Activated CD8-positive, alpha-beta T cell treated with anti-CD3 and anti-CD28 coated beads for 36 hours (primary cell): ENCODE measurements around the gene SLC44A5. TPM values are rescaled to one million over a fixed set of nuclear protein-coding genes. Genes with fewer than 3 reads are reported as not detected.
"Not testable (repeated sequence)": the region's sequence is repeated elsewhere in the genome, so short reads cannot be mapped to it uniquely, and the experiment has no call there.

ENCODE experiments used
- ATAC-seq: fragments of 200-7000 bp; cut with Tn5 transposase; one replicate; pipeline ENCODE4 v1.10.0; 2021; ENCODE audit warnings: mild to moderate bottlenecking, moderate library complexity
- CTCF ChIA-PET: fragments of 350-600 bp; sonication (Branson Sonifier 250); formaldehyde crosslinking; loops from one replicate; lab custom pipeline; 2021; ENCODE audit warnings: antibody characterized with exemption; lab: Charles Lee
- POLR2A ChIA-PET: fragments of 350-600 bp; sonication (Branson Sonifier 250); formaldehyde crosslinking; loops from one replicate; lab custom pipeline; 2021; ENCODE audit warnings: antibody characterized with exemption; lab: Charles Lee
- DNase-seq: peaks from one replicate; pipeline ENCODE4 v3.0.0-alpha.2; 2020
- H3K27ac Mint-ChIP-seq: one replicate; pipeline ENCODE4 v1.8.0; 2021; ENCODE audit warnings: mild to moderate bottlenecking, mixed read lengths
- H3K27me3 Mint-ChIP-seq: one replicate; pipeline ENCODE4 v1.8.0; 2021; ENCODE audit warnings: mixed read lengths
- H3K36me3 Mint-ChIP-seq: one replicate; pipeline ENCODE4 v1.8.0; 2021; ENCODE audit warnings: low read depth, mixed read lengths
- H3K4me1 Mint-ChIP-seq: one replicate; pipeline ENCODE4 v1.8.0; 2021; ENCODE audit warnings: low read depth, mixed read lengths
- H3K4me3 Mint-ChIP-seq: one replicate; pipeline ENCODE4 v1.8.0; 2021; ENCODE audit warnings: mild to moderate bottlenecking, moderate library complexity, mixed read lengths
- H3K9me3 Mint-ChIP-seq: one replicate; pipeline ENCODE4 v1.8.0; 2021; ENCODE audit warnings: mixed read lengths
- intact Hi-C: fragments of 100-400 bp; cut with micrococcal nuclease; formaldehyde crosslinking; loops from one replicate; pipeline ENCODE4 v1.10.0; 2022
- total RNA-seq, 2 experiments: library from RNA; stranded (reverse); gene quantifications; one replicate each; pipeline ENCODE4 v1.2.3, GENCODE V29; 2021
- TF ChIP-seq, protein P1 (sequence below): fragments of 200-600 bp; IDR thresholded peaks from one replicate; pipeline ENCODE4 v1.8.0; 2022; ENCODE audit warnings: antibody characterized with exemption, mild to moderate bottlenecking

The SLC44A5 gene
- total RNA-seq, 2 experiments from 2014 or later, result 0.11 to 0.22 TPM

DNA sequence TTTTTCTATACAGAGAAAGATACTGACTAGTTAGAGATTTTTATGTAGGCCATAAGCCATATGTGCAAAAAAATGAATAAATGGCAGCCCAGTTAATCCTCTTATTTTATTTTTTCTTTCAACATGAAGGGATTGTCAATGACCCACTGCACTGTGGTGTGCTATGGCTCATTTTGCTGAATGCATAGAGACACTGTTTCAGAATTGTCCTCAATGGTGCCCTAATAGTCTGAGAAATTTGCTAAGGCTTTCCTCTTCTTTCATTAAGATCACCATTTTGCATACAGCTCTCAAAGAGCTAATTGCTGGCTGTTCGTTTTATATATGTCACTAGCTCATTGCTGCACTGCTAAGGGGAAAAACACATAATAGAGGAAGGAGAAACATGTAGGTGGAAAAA is 189.5 kb downstream of the SLC44A5 start:
- ChIA-PET CTCF (no interaction called here), POLR2A (no interaction called here)

GRCh38 chr1:75415187-75415586 is 195.7 kb downstream of the SLC44A5 start:
- intact Hi-C loops, result no loop called here
- H3K4me1 Mint-ChIP-seq, result no peaks in the 10 kb centered on the region
- ChIA-PET CTCF (no interaction called here), POLR2A (no interaction called here)
- TF ChIP-seq, protein P1, sequence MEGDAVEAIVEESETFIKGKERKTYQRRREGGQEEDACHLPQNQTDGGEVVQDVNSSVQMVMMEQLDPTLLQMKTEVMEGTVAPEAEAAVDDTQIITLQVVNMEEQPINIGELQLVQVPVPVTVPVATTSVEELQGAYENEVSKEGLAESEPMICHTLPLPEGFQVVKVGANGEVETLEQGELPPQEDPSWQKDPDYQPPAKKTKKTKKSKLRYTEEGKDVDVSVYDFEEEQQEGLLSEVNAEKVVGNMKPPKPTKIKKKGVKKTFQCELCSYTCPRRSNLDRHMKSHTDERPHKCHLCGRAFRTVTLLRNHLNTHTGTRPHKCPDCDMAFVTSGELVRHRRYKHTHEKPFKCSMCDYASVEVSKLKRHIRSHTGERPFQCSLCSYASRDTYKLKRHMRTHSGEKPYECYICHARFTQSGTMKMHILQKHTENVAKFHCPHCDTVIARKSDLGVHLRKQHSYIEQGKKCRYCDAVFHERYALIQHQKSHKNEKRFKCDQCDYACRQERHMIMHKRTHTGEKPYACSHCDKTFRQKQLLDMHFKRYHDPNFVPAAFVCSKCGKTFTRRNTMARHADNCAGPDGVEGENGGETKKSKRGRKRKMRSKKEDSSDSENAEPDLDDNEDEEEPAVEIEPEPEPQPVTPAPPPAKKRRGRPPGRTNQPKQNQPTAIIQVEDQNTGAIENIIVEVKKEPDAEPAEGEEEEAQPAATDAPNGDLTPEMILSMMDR, result no peak
- DNase-seq, result no peak
- no peaks in the 10 kb centered on the region for H3K36me3 Mint-ChIP-seq
- no peak overlapping the region for H3K27ac Mint-ChIP-seq
- ATAC-seq, result no peak
- H3K4me3 Mint-ChIP-seq, result no peak overlapping the region
- peaks cover 2% of the 10 kb centered on the region for H3K9me3 Mint-ChIP-seq
- no peaks in the 10 kb centered on the region for H3K27me3 Mint-ChIP-seq

More for the DNA sequence above, 189.5 kb downstream of the SLC44A5 start:
- Mint-ChIP-seq H3K27ac (no peak overlapping the region), H3K27me3 (no peaks in the 10 kb centered on the region), H3K36me3 (no peaks in the 10 kb centered on the region), H3K4me3 (no peak overlapping the region), H3K4me1 (no peaks in the 10 kb centered on the region), H3K9me3 (peaks cover 2% of the 10 kb centered on the region)
- DNase-seq, result no peak
- intact Hi-C loops, result no loop called here
- TF ChIP-seq, protein P1, result no peak
- no peak for ATAC-seq

GRCh38 chr1:75412616-75413015 is 198.3 kb downstream of the SLC44A5 start:
- ATAC-seq, result no peak
- ChIA-PET CTCF (no interaction called here), POLR2A (no interaction called here)
- H3K4me1 Mint-ChIP-seq, result no peaks in the 10 kb centered on the region
- H3K36me3 Mint-ChIP-seq, result no peaks in the 10 kb centered on the region
- intact Hi-C loops, result no loop called here
- DNase-seq, result no peak
- H3K9me3 Mint-ChIP-seq, result peaks cover 2% of the 10 kb centered on the region
- TF ChIP-seq, protein P1, result no peak
- H3K27me3 Mint-ChIP-seq, result no peaks in the 10 kb centered on the region
- H3K4me3 Mint-ChIP-seq, result no peak overlapping the region
- no peak overlapping the region for H3K27ac Mint-ChIP-seq

GRCh38 chr1:75404681-75405080 is 206.2 kb downstream of the SLC44A5 start:
- H3K4me1 Mint-ChIP-seq, H3K36me3 Mint-ChIP-seq, POLR2A ChIA-PET, H3K4me3 Mint-ChIP-seq, H3K27ac Mint-ChIP-seq, ATAC-seq, CTCF ChIA-PET, intact Hi-C loops, DNase-seq, H3K27me3 Mint-ChIP-seq: not testable (repeated sequence)
- peaks cover 12% of the 10 kb centered on the region for H3K9me3 Mint-ChIP-seq

DNA sequence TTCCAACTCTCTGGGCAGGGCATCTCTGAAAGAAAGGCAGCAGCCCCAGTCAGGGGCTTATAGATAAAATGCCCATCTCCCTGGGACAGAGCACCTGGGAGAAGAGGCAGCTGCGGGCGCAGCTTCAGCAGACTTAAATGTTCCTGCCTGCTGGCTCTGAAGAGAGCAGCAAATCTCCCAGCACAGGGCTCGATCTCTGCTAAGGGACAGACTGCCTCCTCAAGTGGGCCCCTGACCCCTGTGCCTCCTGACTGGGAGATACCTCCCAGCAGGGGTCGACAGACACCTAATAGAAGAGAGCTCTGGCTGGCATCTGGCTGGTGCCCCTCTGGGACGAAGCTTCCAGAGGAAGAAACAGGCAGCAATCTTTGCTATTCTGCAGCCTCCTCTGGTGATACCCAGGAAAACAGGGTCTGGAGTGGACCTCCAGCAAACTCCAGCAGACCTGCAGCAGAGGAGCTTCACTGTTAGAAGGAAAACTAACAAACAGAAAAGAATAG is 207.7 kb downstream of the SLC44A5 start:
- H3K4me3 Mint-ChIP-seq, DNase-seq, H3K36me3 Mint-ChIP-seq, intact Hi-C loops, H3K4me1 Mint-ChIP-seq, ATAC-seq, CTCF ChIA-PET, H3K27ac Mint-ChIP-seq, POLR2A ChIA-PET, H3K27me3 Mint-ChIP-seq: not testable (repeated sequence)
- H3K9me3 Mint-ChIP-seq, result peaks cover 12% of the 10 kb centered on the region

DNA sequence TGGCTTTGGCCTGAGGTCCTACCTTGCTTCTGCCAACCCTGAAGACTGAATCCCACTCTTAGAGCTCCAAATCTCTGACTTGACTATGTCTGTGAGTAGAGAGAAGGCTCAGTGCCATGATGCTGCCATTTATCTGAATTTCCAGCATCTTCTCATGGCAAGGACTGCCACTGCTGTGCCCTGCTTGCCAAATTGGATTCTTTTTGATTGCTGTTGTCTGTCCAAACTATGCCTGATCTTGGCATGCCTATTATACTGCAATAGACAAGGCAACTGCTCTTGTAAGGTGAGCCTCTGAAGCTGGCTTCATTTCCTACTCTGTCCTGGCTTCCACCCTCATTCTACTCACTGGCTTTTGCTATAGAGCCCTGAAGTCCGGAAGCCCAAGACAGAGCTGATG is 210.2 kb downstream of the SLC44A5 start:
- DNase-seq (no peak), ATAC-seq (no peak)
- Mint-ChIP-seq H3K27me3 (no peaks in the 10 kb centered on the region), H3K27ac (no peak overlapping the region), H3K4me3 (no peak overlapping the region), H3K9me3 (peaks cover 10% of the 10 kb centered on the region), H3K36me3 (no peaks in the 10 kb centered on the region), H3K4me1 (no peaks in the 10 kb centered on the region)
- TF ChIP-seq, protein P1, result no peak
- POLR2A ChIA-PET, result no interaction called here
- CTCF ChIA-PET, result no interaction called here
- intact Hi-C loops, result no loop called here
